Smooth muscle cell (in vitro differentiated cells): ENCODE data around the gene XYLB. TPM values are rescaled to one million over a fixed set of nuclear protein-coding genes. Genes with fewer than 3 reads are reported as not detected.

ENCODE experiments used
- DNase-seq: peaks from one replicate; lab custom pipeline; 2025; ENCODE audit not compliant: unreplicated experiment; lab: John Stamatoyannopoulos, UW
- H2AFZ ChIP-seq: fragments of 200-600 bp; sonication (generic); 2 replicates; pipeline ENCODE4 v1.6.0; 2016; ENCODE audit warnings: antibody characterized with exemption, low read depth, mild to moderate bottlenecking
- H3F3A ChIP-seq: fragments of 200-600 bp; sonication (generic); 2 replicates; pipeline ENCODE4 v1.6.0; 2017; ENCODE audit warnings: antibody characterized with exemption, low read depth
- H3K27ac ChIP-seq: fragments of 200-600 bp; sonication (generic); 2 replicates; pipeline ENCODE4 v1.5.1; 2016; ENCODE audit warnings: low read depth, mild to moderate bottlenecking
- H3K27me3 ChIP-seq: fragments of 200-600 bp; sonication (generic); 2 replicates; pipeline ENCODE4 v1.6.1; 2016; ENCODE audit warnings: low read depth, mild to moderate bottlenecking
- H3K36me3 ChIP-seq: fragments of 200-600 bp; sonication (generic); 2 replicates; pipeline ENCODE4 v1.5.1; 2016; ENCODE audit warnings: low read depth
- H3K4me1 ChIP-seq: fragments of 200-600 bp; sonication (generic); 2 replicates; pipeline ENCODE4 v1.5.1; 2016; ENCODE audit warnings: low read depth
- H3K4me2 ChIP-seq: fragments of 200-600 bp; sonication (generic); 2 replicates; pipeline ENCODE4 v1.6.0; 2016; ENCODE audit warnings: mild to moderate bottlenecking
- H3K4me3 ChIP-seq: fragments of 200-600 bp; sonication (generic); 2 replicates; pipeline ENCODE4 v1.5.1; 2016; ENCODE audit warnings: mild to moderate bottlenecking
- H3K79me2 ChIP-seq: fragments of 200-600 bp; sonication (generic); 2 replicates; pipeline ENCODE4 v1.6.0; 2016; ENCODE audit warnings: low read depth, mild to moderate bottlenecking
- H3K9ac ChIP-seq: fragments of 200-600 bp; sonication (generic); 2 replicates; pipeline ENCODE4 v1.6.0; 2016; ENCODE audit warnings: low read depth
- H3K9me3 ChIP-seq: fragments of 200-600 bp; sonication (generic); replicated peaks from 2 replicates; pipeline ENCODE4 v1.5.1; 2016; ENCODE audit warnings: low read depth
- H4K20me1 ChIP-seq: fragments of 200-600 bp; sonication (generic); 2 replicates; pipeline ENCODE4 v1.6.0; 2016; ENCODE audit warnings: low read depth
- CTCF ChIP-seq: fragments of 200-600 bp; sonication (generic); IDR thresholded peaks from 2 replicates; pipeline ENCODE4 v1.5.1; 2017; ENCODE audit warnings: borderline replicate concordance, mild to moderate bottlenecking, antibody characterized with exemption; ENCODE audit not compliant: insufficient read depth, poor library complexity, severe bottlenecking
- WGBS: methylation state at CpG from one replicate; pipeline ENCODE4 v1.1.7; 2016; ENCODE audit warnings: low lambda C conversion rate; 5-methylcytosine and 5-hydroxymethylcytosine counted together
- polyA plus RNA-seq: library from polyadenylated mRNA; unstranded; fragments of >200 nt; fragmentation: Nextera tagmentation; extraction: Ambion mirVana; gene quantifications from 2 replicates; pipeline ENCODE4 v1.2.1, GENCODE V29; 2016
- total RNA-seq: library from RNA; depleted of rRNA; stranded (reverse); fragments of >200 nt; gene quantifications from 2 replicates; pipeline ENCODE4 v1.2.3, GENCODE V29; 2014

Gene XYLB
- total and polyA plus RNA-seq, 2 experiments from 2014 or later: 0.40 to 1.5 TPM

DNA sequence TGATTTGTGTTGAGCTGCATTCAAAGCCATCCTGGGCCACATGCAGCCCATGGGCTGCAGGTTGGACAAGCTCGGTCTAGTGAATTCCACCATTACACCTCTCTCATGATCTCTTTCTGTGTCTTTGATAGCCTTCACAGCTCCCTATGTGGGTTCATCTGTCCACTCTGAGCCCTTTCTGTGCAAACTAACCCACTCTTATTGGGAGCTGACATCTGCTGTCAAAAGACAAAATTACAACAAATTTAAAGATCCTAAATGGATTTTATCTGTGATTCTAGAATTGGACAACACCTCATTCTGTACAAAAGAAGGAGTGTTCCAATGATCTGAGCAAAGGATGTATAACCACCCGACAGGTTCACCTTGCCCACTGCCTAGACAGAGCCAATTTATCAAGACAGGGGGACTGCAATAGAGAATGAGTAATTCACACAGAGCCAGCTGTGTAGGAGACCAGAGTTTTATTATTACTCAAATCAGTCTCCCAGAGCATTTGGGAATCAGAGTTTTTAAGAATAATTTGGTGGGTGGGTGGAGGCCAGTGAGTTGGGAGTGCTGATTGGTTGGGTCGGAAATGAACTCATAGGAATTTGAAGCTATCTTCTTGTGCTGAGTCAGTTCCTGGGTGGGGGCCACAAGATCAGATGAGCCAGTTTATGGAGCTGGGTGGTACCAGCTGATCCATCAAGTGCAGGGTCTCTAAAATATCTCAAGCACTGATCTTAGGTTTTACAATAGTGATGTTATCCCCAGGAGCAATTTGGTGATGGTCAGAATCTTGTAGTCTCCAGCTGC lies 2.6 kb upstream of the XYLB start:
- no peak overlapping the region for H3K27ac ChIP-seq

DNA sequence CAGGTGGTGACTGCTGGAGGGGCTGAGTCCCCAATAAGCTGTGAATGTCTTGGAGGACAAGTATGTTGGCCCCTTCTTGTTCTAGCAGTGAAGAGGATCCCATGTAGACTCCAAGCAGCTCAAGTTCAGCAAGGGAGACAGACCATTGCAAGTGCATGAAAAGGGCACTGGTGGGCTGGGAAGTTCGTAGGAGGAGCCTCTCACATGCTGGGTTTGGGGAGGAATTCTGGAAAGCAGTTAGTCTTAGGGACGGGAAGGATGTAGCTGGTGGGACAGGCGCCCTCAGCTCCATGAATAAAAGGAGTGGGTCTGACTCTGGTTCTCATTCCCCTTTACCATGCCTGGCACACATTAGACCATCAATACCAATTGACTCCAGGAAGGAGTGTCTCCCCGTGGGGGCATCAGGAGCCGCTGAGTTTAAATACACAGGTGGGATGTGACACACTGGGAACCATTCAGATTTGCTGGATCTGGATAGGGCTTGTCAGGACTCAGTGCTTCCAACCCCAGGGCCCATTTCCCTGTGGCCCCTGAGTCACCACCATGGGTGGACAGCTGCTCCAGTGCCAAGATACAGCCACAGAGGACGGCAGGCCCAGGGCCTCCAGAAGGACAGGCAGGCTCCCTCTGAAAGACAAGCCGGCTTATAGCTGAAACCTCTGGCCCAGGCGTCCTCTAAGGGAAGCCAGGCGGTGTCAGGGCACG lies 552 bp upstream of the XYLB start:
- Histone ChIP-seq H3F3A (no peaks in the 10 kb centered on the region), H3K36me3 (no peaks in the 10 kb centered on the region), H3K4me3 (peak overlapping the region; percentile 77), H2AFZ (peak overlapping the region; percentile 84), H3K4me2 (peak overlapping the region; percentile 97), H4K20me1 (no peaks in the 10 kb centered on the region), H3K9ac (no peak overlapping the region), H3K79me2 (no peaks in the 10 kb centered on the region), H3K27ac (no peak overlapping the region), H3K4me1 (no peaks in the 10 kb centered on the region), H3K27me3 (no peaks in the 10 kb centered on the region), H3K9me3 (no peaks in the 10 kb centered on the region)
- no peak for DNase-seq
- 43% methylated on average over 10 of the region's 10 CpGs for WGBS
- no peak for TF ChIP-seq CTCF

More for the DNA sequence above, 2.6 kb upstream of the XYLB start:
- H3K4me2 ChIP-seq: no peak overlapping the region
- no peaks in the 10 kb centered on the region for H4K20me1 ChIP-seq
- H3K4me1 ChIP-seq: no peaks in the 10 kb centered on the region
- H3K9ac ChIP-seq: no peak overlapping the region
- no peak for TF ChIP-seq CTCF
- no peaks in the 10 kb centered on the region for H3K79me2 ChIP-seq
- no peak overlapping the region for H3K4me3 ChIP-seq
- no peaks in the 10 kb centered on the region for H3F3A ChIP-seq
- H3K9me3 ChIP-seq: no peaks in the 10 kb centered on the region
- no peak for DNase-seq
- H2AFZ ChIP-seq: no peak overlapping the region
- no peaks in the 10 kb centered on the region for H3K36me3 ChIP-seq
- no peaks in the 10 kb centered on the region for H3K27me3 ChIP-seq
- WGBS: 94% methylated on average over 3 of the region's 3 CpGs

DNA sequence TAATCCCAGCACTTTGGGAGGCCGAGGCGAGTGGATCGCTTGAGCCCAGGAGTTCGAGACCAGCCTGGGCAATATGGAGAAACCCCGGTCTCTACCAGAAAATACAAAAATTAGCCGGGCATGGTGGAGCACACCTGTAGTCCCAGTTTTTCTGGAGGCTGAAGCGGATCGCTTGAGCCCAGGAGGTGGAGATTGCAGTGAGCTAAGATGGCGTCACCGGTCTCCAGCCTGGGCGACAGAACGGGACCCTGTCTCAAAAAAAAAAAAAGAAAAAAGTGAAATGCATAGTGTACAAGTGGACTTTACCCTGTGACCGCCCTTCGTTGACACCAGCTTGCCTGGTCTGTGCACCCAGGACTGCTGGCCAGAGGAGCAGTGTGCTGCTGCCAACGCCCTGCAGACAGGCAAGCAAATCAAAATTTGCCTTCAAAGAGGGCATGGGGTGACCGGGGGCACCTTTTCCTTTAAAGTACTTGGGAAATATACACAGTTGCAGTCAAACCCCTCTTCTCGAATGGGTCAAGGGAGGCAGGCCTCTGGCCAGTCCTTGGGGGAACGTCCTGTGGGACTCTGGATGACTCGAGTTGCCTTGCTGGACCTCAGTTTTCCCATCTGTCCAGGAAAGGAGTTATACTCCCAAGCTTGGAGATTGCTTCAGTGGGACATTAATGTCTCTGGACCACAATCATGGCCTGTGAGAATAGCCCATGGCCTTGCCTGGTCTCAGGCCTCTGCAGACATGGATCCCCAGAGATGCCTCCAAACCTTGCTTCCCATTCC lies 1.0 kb downstream of the XYLB start:
- H3K9me3 ChIP-seq: no peaks in the 10 kb centered on the region
- no peak overlapping the region for H3K9ac ChIP-seq
- H3K79me2 ChIP-seq: no peaks in the 10 kb centered on the region
- peak overlapping the region; percentile 96 for H2AFZ ChIP-seq
- H3K4me1 ChIP-seq: no peaks in the 10 kb centered on the region
- no peaks in the 10 kb centered on the region for H3K36me3 ChIP-seq
- 90% methylated on average over 19 of the region's 19 CpGs for WGBS
- no peak for TF ChIP-seq CTCF
- peak overlapping the region; percentile 97 for H3K4me2 ChIP-seq
- no peak for DNase-seq
- H3K4me3 ChIP-seq: peak overlapping the region; percentile 77
- no peaks in the 10 kb centered on the region for H3F3A ChIP-seq
- H4K20me1 ChIP-seq: no peaks in the 10 kb centered on the region
- H3K27ac ChIP-seq: no peak overlapping the region
- H3K27me3 ChIP-seq: no peaks in the 10 kb centered on the region
